Measurements from ENCODE around the gene PPFIA1.

PPFIA1 gene

GRCh38 chr11:70270104-70270876, at the start of gene PPFIA1:
Gene PPFIA1, plus strand, starts transcription at chr11:70270690. Its CDS starts 1,483 bp downstream, at chr11:70272173.
- FAIRE-seq: no peak

- no peak for FAIRE-seq
These were observed 49.6 kb upstream of the PPFIA1 start for GRCh38 chr11:70220920-70221319.

- FAIRE-seq: no peak
These were observed 44.8 kb upstream of the PPFIA1 start for GRCh38 chr11:70225681-70226177.

GRCh38 chr11:70226183-70226582, 44.3 kb upstream of the PPFIA1 start:
- FAIRE-seq: no peak

GRCh38 chr11:70226967-70227366, 43.5 kb upstream of the PPFIA1 start:
- FAIRE-seq: no peak

- FAIRE-seq: no peak
These were observed 40.8 kb upstream of the PPFIA1 start for GRCh38 chr11:70229737-70230136.

GRCh38 chr11:70230151-70230839, 40.2 kb upstream of the PPFIA1 start:
- no peak for FAIRE-seq

- no peak for FAIRE-seq
These were observed 39.4 kb upstream of the PPFIA1 start for GRCh38 chr11:70230840-70231710.

GRCh38 chr11:70233034-70233433, 37.5 kb upstream of the PPFIA1 start:
- no peak for FAIRE-seq

- FAIRE-seq: no peak
These were observed 37.0 kb upstream of the PPFIA1 start for GRCh38 chr11:70233511-70233934.

GRCh38 chr11:70233962-70234361, 36.5 kb upstream of the PPFIA1 start:
- FAIRE-seq: no peak

- FAIRE-seq: no peak
These were observed 30.2 kb upstream of the PPFIA1 start for GRCh38 chr11:70240337-70240736.

GRCh38 chr11:70241709-70242108, 28.8 kb upstream of the PPFIA1 start:
- FAIRE-seq: no peak

GRCh38 chr11:70242885-70243284, 27.6 kb upstream of the PPFIA1 start:
- no peak for FAIRE-seq

GRCh38 chr11:70243912-70244652, 26.4 kb upstream of the PPFIA1 start:
- no peak for FAIRE-seq

- FAIRE-seq: no peak
These were observed 25.8 kb upstream of the PPFIA1 start for GRCh38 chr11:70244698-70245097.

- no peak for FAIRE-seq
These were observed 24.3 kb upstream of the PPFIA1 start for GRCh38 chr11:70246196-70246595.

- FAIRE-seq: no peak
These were observed 23.3 kb upstream of the PPFIA1 start for GRCh38 chr11:70247042-70247709.

GRCh38 chr11:70247710-70248072, 22.8 kb upstream of the PPFIA1 start:
- no peak for FAIRE-seq

- no peak for FAIRE-seq
These were observed 19.4 kb upstream of the PPFIA1 start for GRCh38 chr11:70250876-70251658.

All from G401.6 (cell line).